SIG-M5 (cell line): ENCODE results near the gene UBL5.
"Not testable (repeated sequence)": the region's sequence is repeated elsewhere in the genome, so short reads cannot be mapped to it uniquely, and the experiment has no call there.

ENCODE experiments used
- DNase-seq: peaks from one replicate; lab custom pipeline; 2025; lab: John Stamatoyannopoulos, UW

Gene UBL5

DNA sequence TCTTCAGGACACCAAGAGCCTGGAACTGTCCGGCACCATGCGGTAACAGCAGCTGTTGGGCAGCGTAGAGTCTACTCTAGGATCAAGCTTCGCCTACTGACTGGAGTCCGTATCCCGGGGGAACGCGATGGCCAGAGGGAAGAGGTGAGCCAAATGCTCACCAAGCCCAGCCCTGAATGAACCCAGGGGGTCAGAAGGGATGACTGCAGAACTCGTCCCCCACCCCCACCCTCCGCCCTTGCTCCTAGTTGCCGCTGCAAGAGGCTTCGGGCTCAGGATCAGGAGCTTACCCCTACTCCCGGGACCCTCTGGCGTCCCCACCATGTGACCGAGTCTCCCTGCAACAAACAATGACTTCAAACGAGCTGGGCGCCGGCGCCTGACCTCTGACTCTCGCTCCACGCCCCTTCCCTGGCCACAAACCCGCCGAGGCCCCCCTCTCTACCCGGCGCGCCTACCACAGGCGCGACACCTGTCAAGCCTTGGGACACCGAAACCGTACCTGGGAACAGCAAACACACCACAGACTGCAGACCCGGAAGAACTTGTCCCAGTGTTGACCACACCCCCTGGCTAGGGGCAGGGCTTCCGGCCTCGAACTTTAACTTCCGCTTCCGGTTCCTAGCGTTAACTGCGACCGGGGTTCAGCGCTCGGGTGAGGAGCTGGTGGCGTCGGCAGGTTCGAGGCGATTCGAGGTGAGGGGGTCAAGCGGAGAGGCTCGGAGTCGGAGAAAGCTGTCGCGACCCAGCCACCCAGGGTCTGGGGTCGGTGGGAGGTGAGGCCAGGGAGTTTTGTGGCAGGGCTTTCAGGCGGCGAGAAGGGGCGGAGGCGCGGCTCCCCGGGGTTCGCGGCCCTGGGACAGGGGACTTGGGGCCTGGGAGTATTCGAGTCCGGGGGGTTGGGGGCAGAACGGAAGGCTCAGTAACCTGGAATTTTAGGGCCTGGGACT lies at the start of gene UBL5:
Gene UBL5, plus strand, starts transcription at position 630 of the 950 bp plus-strand sequence. CDS start 420 bp downstream, outside the sequence.
- peak; percentile 2 for DNase-seq

DNA sequence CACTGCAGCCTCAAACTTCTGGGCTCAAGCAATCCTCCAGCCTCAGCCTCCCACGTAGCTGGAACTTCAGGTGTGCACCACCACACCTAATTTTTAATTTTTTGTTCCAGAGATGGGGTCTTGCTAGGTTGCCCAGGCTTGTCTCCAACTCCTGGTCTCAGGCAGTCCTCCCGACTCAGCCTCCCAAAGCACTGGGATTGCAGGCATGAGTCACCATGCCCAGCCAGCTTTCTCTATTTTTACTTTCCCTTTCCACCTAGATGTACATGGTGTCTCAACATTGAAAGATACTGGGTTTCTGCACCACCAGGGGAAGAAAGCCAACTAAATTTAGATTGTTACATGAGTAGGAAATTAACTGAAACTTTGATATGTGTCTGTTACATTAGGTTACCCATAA lies 45.4 kb upstream of the UBL5 start:
- DNase-seq: no peak

DNA sequence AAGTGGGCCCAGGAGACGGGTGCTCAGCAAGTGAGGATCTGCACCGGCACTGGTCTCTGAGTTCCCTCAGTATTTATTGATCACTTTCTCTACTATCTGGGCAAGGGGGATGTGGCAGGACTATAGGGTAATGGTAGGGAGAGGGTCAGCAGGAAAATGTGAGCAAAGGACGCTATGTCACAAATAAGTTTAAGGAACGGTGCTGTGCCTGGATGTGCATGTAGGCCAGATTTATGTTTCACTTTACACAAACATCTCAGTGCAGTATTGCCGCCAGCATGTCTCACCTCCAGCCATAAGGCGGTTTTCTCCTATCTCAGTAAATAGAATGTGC lies 43.6 kb upstream of the UBL5 start:
- not testable (repeated sequence) for DNase-seq

DNA sequence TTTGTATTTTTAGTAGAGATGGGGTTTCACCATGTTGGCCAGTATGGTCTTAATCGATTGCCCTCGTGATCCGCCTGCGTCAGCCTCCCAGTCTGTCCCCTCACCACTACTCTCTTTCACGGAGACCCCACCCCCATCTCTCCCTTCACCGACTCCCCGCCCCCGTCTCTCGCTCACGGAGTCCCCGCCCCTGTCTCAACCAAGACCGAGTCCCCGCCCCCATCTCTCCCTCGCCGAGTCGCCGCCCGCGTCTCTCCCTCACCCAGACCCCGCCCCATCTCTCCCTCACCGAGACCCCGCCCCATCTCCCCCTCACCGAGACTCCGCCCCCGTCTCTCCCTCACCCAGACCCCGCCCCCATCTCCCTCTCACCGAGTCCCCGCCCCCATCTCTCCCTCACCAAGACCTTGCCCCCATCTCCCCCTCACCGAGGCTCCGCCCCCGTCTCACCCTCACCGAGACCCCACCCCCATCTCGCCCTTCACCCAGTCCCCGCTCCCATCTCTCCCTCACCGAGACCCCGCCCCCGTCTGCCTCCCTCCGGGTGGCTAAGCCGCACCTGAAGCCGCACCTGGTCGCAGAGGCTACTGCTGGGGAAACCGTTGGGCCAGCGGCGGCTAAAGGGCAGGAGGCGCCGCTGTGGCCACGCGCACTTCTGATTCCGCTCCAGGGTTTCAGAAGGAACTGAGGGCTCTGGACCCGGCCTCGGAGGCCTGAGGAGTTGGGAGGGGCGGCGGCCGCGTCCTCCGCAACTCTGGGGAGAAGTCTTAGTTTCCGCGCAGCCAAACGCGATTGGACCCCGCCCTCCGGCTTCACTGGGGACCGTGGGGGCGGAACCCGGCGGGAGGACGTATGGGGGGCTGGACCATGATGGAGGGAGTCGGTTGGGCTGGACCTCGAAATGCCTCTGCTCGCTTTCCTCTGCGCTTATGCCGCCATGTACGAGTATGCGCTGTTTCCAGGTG lies 42.1 kb upstream of the UBL5 start:
- no peak for DNase-seq

DNA sequence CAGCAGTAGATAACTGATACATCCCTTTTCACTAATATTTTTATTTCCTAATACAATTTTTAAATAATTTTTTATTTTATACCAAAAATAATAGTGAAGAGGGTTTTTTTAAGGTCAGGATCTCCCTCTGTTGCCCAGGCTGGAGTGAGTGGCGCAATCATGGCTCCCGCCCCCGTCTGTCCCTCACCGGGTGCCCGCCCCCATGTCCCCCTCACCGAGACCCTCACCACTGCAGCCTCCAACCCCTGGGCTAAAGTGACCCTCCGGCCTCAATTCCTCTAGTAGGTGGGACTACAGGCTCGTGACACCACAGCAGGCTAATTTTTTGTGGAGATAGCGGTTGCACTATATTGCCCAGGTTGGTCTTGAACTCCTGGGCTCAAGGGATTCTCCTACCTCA lies 41.4 kb upstream of the UBL5 start:
- DNase-seq: no peak

DNA sequence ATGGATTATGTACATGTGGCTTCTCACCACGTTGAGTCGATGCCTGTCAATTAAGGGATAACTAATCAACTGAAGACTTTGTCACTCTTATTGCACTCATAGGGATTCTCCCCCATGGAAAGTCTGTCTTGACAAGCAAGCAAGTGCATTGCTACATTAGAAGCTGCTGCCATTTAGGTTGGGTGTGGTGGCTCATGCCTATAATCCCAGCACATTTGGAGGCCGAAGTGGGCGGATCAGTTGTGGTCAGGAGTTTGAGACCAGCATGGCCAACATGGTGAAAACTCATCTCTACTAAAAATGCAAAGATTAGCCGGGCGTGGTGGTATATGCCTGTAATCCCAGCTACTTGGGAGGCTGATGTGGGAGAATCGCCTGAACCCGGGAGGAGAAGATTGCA lies 40.9 kb upstream of the UBL5 start:
- DNase-seq: no peak

DNA sequence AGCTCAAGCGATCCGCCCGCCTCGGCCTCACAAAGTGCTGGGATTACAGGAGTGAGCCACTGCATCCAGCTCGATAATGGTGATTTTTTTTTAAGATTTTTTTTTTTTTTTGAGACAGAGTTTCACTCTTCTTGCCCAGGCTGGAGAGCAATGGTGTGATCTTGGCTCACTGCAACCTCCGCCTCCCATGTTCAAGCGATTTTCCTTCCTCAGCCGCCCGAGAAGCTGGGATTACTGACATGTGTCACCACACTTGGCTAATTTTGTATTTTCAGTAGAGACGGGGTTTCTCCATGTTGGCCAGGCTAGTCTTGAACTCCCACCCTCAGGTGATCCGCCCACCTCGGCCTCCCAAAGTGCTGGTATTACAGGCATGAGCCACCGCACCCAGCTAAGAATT lies 39.1 kb upstream of the UBL5 start:
- not testable (repeated sequence) for DNase-seq

DNA sequence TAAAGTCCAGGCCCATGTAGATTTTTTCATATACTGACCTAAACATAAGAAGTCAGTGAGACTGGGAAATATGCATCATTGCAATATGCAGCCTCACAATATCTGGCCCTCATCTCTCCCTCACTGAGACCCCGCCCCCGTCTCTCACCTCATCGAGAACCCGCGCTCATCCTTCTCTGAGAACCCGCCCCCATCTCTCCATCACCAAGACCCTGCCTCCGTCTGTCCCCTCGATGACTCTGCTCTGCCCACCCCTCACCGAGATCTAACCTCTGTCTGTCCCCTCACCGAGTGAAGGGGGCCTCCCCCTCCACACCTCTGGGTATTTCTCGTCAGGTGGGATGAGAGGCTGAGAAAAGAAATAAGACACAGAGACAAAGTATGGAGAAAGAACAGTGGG lies 38.7 kb upstream of the UBL5 start:
- no peak for DNase-seq

DNA sequence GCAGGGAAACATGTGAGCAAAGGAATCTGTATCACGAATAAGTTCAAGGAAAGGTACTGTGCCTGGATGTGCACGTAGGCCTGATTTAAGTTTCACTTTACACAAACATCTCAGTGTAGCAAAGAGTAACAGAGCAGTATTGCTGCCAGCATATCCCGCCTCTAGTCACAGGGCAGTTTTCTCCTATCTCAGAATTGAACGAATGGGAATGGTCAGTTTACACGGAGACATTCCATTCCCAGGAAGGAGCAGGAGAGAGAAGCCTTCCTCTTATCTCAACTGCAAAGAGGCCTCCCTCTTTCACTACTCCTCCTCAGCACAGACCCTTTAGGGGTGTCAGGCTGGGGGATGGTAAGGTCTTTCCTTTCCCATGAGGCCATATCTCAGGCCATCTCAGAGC lies 38.1 kb upstream of the UBL5 start:
- not testable (repeated sequence) for DNase-seq

DNA sequence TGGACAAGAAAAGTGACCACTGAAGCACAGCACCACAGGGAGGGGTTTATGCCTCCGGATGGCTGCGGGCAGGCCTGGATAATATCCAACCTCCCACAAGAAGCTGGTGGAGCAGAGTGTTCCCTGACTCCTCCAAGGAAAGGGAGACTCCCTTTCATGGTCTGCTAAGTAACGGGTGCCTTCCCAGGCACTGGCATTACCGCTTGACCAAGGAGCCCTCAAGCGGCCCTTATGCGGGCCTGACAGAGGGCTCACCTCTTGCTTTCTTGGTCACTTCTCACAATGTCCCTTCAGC lies 36.7 kb upstream of the UBL5 start:
- DNase-seq: not testable (repeated sequence)

DNA sequence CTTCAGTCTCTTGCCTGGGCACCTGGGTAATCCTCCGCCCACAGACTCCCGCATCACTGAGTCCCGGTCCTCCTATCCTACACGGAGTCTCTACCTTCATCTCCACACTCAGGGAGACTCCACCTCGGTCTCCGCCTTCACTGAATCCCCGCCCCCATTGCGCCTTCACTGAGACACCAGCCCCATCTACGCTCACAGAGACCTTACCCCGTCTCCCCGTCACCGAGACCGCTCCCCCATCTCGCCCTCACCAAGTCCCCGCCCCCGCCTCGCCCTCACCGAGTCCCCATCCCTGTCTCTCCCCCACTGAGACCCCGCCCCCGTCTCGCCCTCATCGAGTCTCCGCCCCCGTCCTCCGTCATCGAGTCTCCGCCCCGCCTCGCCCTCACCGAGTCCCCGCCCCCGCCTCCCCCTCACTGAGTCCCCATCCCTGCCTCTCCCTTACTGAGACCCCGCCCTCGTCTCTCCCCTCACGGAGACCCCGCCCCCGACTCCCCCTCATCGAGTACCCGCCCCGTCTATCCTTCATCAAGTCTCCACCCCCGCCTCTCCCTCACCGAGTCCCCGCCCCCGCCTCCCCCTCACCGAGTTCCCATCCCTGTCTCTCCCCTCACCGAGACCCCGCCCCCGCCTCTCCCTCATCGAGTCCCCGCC lies 36.0 kb upstream of the UBL5 start:
- no peak for DNase-seq

DNA sequence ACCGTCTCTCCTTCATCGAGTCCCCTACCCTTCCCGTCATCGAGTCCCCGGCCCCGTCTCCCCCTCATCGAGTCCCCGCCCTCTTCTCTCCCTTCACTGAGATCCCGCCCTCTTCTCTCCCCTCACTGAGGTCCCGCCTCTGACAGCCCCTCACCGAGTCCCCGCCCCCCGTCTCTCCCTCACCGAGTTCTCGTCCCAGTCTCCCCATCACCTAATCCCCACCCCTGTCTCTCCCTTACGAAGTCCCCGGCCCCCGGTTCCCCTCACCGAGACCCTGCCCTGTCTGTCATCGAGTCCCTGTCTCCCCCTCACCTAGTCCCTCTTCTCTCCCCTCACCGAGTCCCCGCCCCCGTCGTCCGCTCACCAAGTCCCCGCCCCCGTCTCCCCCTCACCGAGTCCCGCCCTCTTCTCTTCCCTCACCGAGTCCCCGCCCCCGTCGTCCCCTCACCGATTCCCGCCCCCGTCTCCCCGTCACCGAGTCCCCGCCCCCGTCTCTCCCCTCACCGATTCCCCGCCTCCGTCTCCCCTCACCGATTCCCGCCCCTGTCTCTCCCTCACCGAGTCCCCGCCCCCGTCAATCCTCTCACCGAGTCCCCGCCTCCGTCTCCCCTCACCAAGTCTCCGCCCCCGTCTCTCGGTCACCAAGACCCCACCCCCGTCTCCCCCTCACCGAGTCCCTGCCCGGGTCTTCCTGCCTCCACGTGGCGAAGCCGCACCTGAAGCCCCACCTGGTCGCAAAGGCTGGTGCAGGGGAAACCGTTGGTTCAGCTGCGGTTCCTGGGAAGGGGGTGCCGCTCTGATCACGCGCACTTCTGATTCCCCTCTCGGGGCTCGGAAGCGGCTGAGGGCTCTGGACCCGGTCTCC lies 35.3 kb upstream of the UBL5 start:
- no peak for DNase-seq

DNA sequence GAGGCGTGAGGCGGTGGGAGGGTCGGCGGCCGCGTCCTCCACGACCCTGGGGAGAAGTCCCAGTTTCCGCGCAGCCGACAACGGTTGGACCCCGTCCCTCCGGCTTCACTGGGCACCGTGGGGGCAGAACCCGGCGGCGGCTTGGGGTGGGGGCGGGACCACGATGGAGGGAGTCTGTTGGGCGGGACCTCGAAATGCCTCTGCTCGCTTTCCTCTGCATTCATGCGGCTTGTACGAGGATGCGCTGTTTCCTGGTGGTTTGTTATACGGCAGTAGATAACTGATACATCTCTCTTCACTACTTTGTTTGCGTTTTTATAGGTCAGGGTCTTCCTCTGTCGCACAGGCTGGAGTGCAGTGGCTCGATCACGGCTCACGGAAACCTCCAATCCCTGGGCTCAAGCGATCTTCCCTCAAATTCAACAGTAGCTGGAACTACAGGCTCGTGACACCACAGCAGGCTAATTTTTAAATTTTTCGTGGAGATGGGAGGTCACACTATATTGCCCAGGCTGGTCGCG lies 34.6 kb upstream of the UBL5 start:
- DNase-seq: no peak

DNA sequence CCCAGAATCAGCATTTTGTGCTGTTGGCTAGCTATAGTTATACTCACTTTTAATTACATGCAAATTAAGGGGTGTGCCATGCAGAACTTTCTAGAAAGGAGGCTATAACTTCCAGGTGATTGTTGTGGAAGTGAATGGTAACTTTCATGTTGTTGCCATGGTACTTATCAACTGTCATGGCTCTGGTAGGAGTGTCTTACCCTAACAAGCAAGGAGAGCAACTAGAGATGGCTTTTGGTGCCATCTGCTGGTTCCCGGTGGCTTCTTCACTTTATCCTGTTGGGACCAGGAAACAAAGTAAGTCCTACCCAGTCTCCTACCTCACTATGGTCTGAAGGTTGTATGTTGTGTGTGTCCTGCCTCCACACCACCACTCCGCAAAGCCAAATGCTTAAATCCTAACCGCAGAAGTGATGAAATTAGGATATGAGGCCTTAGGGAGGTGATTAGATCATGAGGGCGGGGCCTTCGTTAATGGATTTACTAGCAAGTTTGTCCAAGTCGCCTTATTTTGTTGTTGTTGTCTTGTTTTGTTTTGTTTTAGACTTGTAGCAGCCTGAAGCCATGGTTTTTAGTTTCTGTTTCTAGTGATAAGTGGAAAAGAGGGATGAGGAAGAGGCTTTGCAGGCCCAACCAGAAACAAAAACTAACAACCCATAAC lies 31.5 kb upstream of the UBL5 start:
- peak; percentile 46 for DNase-seq

DNA sequence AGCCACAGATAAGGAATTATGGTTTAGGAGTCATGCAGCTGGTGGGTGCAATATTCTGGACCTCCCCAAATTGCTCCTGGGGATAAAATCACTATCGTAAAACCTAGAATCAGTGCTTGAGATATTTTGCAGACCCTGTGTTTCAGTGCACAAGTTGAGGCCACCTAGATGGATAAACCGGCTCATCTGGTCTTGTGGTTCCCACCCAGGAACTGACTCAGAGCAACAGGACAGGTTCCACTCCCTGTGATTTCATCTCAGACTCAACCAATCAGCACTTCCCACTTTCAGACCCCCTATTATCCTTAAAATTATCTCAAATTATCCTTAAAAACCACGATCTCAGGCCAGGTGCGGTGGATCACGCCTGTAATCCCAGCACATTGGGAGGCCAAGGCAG lies 29.8 kb upstream of the UBL5 start:
- DNase-seq: no peak

DNA sequence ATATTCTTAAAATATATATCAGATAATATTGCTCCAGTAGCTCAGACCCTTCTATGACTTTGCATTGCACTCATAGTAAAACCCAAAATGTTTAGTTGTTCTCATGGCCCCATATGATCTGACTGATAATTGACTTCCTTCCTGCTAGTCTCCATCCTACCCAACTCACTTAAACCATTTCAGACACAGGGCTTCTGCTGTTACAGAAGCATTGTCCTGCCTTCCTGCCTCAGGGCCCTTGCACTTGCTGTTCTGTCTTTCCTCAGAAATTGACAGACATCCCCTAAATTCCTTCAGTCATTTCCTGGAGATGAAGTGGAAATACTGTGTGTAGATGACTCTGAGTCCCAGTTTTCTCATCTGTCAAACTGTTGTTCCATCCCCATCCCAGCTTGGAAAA lies 28.6 kb upstream of the UBL5 start:
- no peak for DNase-seq

DNA sequence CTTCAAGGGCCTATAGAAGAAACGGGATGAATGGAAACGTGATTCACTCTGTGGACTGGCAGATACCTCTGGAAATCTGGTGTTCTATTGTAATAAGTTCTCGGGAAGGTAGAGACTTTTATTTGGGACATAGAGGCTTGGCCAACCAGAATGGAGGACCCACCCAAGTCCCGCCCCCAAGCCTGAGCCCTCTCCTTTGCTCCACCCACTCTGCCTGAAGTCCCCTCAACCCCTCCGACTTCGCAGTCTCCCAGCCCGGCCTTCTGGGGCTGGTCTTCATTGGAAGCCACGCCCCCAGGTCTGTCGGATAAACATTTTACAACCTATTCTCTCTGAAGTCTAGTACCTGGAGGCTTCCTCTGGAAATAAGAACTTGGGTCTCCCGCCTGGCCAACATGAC lies 25.7 kb upstream of the UBL5 start:
- no peak for DNase-seq

DNA sequence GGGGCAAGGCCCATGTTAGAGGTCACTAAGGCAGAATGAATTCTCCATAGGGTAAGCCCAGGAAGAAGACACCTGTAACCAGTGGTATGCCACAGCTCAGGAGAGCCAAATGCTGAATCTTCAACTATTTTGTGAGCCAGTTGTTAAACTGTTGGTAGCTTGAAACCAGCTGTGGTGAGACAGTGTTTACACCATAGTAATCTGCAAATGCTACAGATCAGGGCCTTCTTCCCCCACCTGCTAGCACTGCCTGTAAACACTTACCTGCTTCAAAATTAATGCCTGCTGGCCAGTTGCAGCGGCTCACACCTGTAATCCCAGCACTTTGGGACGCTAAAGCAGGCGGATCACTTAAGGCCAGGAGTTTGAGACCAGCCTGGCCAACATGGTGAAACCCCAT lies 20.9 kb upstream of the UBL5 start:
- no peak for DNase-seq

DNA sequence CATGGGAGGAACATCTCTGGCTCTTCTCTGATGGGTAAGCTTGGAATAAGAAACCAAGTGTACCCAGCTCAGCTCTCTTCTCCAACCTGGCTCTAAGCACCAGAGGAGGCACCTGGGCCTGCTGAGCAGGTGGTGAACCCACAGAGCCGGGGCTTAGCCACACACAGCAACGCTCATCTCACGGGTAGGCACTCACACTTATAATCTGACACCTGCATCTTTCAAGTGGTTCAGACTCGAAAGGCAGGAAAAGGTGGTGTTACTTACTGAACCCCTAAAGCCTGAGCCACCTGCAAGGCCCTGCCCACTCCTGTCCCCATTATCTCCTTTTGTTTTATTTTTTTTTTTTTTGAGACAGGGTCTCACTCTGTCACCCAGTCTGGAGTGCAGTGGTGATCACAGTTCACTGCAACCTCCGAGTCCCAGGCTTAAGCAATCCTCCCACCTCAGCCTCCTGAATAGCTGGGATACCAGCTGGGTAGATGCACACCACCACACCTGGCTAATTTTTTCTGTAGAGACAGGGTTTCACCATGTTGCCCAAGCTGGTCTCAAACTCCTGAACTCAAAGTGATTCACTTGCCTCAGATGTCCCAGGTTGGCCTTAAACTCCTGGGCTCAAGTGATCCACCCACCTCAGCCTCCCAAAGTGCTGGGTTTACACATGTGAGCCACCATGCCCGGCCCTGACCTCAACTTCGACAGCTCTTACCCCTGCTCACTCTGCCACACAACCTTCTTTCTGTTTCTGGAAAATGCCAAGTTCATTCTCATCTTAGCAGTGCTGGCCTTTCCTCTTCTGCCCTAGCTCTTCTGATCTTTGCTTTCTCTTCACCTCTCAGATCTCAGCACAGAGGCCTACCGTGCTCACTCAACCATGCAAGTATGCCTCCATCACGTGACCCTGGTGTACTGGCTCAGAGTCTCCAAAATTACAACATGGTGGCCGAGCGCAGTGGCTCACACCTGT lies 18.6 kb upstream of the UBL5 start:
- no peak for DNase-seq

DNA sequence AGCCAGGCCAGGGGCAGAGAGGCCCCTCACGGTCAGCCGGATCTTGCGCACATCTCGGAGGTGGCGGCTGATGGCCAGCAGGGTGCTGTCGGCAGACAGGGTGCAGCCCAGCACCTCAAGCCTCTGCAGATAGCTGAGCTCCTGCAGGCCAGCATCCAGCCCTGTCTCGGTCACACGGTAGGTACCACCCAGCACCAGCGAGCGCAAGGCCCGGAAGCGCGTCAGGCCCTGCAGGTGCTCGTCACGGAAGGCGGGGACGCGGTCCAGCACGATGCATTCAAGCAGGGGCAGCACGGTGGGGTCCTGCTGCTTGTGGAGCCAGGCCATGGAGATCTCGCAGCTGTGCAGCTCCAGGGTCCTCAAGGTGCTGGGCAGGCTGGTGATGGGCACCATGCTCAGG lies 16.6 kb upstream of the UBL5 start:
- no peak for DNase-seq
